HG03060 (cell line): Measurements from ENCODE around the gene NXPH4.

Source experiments
- ATAC-seq: cut with Tn5 transposase; IDR thresholded peaks from one replicate; pipeline ENCODE4 v1.9.1; 2021; ENCODE audit warnings: low read depth, moderate number of reproducible peaks; ENCODE audit not compliant: unreplicated experiment

Gene NXPH4

DNA sequence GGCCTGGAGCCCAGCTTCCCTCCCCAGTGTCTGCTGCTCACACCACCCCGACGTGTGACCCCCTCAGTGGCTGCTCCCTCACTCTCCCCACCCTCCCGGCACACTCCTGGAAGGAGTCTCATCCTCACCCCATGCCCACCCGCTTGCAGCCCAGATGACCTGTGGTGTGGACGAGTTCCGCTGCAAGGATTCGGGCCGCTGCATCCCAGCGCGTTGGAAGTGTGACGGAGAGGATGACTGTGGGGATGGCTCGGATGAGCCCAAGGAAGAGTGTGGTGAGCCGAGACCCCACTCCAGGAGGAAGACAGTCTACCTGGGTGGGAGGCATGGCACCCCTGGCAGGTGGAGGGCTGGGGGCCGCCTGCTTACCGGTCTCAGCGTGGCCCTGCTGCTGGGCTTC is 15.0 kb upstream of the NXPH4 start:
- ATAC-seq, result no peak

DNA sequence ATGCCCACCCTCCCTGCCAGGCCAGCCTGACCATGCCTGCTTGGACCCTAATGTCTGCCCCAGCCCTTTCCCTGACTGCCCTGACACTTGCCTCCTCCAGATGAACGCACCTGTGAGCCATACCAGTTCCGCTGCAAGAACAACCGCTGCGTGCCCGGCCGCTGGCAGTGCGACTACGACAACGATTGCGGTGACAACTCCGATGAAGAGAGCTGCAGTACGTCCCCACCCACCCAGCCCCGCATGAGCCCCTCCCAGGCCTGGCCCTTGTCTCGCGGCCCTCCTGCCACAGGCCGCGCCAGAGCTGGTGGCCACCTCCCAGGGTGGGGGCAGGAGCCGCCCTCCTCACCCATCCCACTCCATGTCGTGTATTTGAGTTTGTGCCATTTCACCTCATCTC is 14.3 kb upstream of the NXPH4 start:
- ATAC-seq, result no peak

DNA sequence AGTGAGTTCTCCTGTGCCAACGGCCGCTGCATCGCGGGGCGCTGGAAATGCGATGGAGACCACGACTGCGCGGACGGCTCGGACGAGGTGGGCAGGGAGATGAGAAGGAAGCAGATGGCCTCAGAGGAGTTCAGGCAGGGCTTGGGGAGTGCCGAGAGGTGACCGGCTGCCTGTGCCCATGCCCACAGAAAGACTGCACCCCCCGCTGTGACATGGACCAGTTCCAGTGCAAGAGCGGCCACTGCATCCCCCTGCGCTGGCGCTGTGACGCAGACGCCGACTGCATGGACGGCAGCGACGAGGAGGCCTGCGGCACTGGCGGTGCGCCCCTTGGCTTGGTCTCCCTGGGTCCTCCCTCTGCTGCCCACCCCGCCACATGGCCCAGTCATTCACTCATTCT is 13.4 kb upstream of the NXPH4 start:
- ATAC-seq, result no peak

DNA sequence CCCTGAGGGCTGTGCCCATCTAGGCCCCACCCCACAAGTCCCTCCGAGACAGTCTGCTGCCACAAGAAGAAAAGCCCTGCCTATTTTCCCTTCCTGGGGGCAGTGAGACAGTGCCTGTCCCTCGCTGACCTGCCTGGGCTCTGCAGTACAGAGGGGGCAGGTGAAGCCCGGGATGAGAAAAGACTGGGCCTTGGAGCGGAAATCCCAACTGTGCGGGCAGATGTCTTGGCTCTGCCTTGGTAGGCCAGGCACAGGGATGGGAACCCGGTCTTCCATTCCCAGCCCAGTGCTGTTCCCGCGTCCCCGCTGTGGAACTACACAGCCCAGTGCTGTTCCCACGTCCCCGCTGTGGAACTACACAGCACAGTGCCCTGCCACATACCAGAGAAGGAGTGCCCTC is 12.8 kb upstream of the NXPH4 start:
- no peak for ATAC-seq

DNA sequence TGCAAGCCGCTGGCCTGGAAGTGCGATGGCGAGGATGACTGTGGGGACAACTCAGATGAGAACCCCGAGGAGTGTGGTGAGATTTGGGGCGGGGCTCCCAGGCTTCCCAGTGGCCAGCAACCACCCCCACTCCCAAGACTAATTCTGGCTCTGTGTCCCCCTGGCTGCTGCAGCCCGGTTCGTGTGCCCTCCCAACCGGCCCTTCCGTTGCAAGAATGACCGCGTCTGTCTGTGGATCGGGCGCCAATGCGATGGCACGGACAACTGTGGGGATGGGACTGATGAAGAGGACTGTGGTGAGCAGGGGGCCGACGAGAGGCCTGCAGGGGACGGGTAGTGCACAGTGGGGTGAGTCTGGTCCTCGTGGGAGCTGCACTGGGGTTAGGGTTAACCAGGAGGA is 12.1 kb upstream of the NXPH4 start:
- no peak for ATAC-seq

DNA sequence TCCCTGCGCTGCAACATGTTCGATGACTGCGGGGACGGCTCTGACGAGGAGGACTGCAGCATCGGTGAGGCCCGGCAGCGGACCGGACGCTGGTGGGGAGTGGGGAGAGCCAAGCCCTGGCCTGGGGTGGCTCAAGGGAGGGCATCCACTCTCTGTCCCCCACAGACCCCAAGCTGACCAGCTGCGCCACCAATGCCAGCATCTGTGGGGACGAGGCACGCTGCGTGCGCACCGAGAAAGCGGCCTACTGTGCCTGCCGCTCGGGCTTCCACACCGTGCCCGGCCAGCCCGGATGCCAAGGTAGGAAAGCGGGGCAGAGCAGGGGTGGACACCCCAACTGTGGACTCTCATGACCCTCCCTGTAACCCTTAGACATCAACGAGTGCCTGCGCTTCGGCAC is 11.4 kb upstream of the NXPH4 start:
- ATAC-seq, result no peak

DNA sequence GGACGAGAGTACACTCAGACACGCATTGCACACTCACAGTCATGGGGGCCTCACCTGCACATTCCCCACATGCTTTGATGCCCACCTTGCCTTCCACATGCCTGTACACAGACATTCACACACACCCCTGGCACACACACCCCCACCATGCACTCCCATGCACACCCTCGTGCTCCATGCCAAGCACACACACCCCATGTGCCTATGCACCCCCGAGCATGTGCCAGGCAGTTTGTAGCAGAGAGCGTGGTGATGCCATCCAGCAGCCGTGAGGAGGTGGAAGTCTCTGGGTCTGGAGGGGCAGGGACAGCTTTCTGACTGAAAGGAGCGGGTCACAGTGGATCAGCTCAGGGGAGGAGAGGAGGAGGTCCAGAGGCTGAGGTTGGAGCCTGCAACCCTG is 10.7 kb upstream of the NXPH4 start:
- no peak for ATAC-seq

DNA sequence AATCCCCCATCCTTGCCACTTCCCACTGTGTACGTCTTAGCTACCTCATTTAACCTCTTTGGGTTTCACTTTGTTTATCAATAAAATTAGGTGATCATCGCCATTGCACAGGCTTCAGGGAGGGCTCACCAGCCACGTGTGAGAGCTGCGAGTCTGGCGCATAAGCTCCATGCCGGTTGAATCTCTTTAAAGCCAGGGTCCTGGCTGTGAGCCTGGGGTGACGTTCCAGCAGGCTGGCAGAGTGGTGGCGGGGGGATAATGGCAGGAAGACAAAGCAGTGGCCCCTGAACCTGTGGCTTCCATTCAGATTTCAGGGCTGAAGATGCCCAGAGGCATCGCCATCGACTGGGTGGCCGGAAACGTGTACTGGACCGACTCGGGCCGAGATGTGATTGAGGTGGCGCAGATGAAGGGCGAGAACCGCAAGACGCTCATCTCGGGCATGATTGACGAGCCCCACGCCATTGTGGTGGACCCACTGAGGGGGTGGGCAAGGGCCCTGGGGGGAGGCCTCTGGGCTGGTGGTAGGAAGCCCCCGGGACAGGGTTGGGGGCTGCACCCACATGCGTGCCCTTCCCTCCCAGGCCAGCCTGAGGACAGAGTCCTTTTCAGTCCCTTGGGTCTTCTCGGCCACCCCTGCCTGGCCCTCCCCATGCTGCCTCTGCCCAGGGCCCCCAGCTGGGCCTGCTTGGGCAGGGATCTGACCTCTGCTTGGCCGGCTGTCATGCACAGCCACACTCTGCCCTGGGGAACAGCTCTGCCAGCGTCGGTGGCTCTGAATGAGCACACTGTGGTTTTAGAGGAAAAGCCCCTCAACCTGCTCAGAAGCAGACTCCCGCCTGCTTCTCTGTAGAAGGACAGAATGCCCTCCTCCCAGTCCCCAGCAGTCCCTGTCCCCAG is 8.6 kb upstream of the NXPH4 start:
- no peak for ATAC-seq

DNA sequence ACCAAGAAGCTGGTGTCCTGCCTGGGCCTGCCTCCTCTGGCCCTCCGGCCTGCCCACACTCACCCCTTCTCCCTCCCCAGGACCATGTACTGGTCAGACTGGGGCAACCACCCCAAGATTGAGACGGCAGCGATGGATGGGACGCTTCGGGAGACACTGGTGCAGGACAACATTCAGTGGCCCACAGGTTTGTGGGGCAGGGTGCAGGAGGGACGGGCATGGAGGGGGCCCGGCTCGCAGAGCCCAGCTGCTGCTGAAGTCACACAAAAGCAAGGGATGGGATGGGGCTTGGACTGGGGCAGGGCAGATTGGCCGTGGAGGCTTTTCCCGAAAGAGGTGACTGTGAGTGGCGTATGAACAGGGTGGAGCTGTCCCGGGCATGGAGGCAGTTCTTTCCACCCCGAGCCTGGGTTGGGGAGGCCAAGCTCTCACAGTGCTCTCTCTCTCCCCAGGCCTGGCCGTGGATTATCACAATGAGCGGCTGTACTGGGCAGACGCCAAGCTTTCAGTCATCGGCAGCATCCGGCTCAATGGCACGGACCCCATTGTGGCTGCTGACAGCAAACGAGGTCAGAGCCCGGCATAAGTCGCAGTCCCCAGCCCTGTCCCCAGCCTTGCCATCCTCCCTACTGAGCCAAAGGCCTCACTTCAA is 7.8 kb upstream of the NXPH4 start:
- ATAC-seq, result no peak

DNA sequence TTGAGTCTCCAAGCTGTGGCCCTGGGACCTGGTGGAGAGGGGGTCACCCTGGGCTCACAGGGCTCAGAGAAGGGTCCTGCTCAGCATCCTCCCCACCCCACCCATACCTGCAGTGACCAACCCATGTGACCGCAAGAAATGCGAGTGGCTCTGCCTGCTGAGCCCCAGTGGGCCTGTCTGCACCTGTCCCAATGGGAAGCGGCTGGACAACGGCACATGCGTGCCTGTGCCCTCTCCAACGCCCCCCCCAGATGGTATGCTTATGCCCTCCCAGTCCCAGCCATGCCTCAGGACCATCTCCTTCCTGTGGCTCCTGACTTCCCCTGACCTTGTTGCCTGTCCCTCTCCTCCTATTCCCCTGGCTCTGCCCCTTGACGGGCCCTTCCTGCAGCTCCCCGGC is 6.7 kb upstream of the NXPH4 start:
- ATAC-seq, result no peak

DNA sequence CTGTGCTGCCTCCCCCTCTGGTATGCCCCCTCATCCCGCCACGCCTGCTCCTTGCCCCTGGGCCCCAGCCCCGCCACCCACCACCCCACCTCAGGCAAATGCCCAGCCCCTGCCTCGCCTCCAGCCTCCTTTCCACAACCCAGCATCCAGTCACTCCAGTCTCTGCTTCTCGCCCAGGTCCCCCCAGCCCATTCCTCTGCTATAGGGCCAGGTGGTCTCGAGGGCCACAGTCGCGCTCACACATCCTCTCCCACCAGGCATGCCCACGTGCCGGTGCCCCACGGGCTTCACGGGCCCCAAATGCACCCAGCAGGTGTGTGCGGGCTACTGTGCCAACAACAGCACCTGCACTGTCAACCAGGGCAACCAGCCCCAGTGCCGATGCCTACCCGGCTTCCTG is 6.1 kb upstream of the NXPH4 start:
- no peak for ATAC-seq

DNA sequence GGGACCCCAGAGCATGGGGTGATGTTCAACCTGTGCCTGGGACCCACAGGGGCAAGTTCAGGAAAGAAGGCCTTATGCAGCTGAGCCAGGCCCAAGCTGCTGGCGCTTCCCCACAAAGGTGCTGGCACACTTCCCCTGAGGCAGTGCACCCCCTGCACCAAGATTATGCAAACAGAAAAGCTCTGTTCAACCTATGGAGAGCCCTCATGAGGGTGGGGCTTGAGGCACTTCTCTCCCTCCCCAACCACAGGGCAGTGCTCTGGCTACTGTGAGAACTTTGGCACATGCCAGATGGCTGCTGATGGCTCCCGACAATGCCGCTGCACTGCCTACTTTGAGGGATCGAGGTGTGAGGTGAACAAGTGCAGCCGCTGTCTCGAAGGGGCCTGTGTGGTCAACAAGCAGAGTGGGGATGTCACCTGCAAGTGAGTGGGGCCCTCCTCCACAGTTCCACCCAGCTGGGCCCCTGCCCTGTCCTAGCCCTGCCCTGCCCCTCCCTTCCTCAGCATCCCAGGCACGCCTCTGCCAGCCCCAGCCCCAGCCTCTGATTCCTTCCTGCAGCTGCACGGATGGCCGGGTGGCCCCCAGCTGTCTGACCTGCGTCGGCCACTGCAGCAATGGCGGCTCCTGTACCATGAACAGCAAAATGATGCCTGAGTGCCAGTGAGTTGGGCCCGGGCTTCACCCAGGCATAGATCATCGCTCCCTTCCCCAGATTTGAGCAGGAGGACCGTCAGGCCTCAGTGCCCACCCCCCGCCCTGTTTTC is 5.5 kb upstream of the NXPH4 start:
- no peak for ATAC-seq

DNA sequence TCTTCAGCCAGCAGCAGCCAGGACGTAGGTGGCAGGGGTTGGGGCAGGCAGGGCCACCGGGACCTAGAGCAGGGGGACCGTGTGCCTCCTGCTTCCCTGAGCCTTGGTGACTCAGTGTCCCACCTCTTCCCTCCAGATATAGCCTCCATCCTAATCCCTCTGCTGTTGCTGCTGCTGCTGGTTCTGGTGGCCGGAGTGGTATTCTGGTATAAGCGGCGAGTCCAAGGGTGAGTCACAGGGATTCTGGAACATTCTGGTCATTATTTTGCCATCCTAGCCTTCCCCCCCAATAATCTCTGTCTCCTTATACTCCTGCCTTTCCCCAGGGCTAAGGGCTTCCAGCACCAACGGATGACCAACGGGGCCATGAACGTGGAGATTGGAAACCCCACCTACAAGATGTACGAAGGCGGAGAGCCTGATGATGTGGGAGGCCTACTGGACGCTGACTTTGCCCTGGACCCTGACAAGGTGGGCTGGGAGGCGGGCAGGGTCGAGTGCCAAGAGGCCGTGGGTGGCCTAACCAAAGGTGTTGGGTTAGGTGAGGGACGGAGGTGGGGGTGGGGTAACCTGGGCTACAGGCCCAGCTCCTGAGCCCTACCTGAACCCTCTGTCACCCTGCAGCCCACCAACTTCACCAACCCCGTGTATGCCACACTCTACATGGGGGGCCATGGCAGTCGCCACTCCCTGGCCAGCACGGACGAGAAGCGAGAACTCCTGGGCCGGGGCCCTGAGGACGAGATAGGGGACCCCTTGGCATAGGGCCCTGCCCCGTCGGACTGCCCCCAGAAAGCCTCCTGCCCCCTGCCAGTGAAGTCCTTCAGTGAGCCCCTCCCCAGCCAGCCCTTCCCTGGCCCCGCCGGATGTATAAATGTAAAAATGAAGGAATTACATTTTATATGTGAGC is 4.5 kb upstream of the NXPH4 start:
- ATAC-seq, result no peak

DNA sequence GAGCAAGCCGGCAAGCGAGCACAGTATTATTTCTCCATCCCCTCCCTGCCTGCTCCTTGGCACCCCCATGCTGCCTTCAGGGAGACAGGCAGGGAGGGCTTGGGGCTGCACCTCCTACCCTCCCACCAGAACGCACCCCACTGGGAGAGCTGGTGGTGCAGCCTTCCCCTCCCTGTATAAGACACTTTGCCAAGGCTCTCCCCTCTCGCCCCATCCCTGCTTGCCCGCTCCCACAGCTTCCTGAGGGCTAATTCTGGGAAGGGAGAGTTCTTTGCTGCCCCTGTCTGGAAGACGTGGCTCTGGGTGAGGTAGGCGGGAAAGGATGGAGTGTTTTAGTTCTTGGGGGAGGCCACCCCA is 3.9 kb upstream of the NXPH4 start:
- no peak for ATAC-seq

DNA sequence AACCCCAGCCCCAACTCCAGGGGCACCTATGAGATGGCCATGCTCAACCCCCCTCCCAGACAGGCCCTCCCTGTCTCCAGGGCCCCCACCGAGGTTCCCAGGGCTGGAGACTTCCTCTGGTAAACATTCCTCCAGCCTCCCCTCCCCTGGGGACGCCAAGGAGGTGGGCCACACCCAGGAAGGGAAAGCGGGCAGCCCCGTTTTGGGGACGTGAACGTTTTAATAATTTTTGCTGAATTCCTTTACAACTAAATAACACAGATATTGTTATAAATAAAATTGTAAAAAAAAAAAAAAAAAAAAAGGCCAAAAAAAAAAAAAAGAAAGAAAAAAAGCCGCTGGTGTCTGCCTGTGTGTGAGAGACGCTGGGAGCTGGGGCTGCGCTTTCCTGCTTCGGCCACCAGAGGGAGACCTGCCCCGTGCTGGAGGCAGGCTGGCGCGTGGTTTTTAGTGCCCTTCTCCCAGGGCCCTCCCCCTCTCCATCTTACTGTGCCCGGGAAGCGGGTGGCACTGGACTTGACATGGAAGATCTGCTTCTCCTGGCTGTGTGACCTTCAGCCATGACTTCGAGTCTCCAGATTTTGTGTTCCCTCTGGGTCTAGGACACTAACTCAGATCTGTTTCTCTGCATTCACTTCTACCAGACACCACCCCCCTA is 3.4 kb upstream of the NXPH4 start:
- ATAC-seq, result no peak

DNA sequence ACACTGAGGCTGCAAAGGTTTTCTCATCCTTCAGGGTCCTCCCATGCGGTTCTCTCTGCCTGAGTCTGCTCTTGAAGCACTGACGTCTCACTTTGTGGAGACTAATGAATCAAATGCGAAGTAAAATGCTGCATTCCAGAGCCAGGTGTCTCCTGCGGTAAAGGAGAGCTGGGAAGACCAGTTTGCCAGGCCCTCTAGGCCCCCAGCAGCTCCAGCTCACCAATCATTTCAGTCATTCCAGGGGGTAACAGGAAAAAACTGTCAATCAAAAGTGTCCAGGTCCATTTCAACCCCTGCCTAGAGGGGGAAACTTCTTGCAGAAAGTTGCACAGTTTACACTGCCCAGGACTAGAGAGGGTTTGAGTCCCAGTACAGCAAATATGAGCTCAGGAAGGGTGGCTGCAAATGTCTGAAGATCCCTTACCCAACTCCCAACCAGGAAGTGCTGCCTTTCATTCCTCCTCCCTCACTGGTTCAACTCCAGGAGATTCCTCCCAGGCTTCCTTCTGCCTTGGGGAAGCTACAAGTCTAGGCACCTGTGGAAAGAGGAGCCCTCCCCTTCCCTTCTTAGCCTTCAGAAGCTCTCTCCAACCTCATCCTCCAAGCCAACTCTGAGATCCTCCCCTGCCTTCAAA is 2.7 kb upstream of the NXPH4 start:
- ATAC-seq, result no peak

DNA sequence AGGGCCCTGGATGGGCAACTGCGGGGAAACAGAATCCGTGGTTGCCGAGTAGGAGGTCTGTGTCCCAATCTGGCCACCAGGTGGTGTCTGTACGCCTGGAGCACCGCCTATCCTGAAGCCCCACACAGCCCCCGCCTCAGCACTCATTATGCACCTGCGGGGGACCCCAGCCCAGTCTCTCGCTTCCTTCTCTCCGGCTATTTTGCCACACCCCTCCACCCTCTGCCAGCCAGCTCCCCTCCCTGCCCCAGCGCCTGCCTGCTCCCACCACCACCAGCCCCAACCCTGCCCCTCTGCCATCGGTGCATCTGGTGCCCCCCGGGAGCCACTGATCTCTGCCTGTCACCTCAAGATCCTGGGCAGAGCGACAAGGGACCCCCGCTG is 2.2 kb upstream of the NXPH4 start:
- ATAC-seq, result no peak

DNA sequence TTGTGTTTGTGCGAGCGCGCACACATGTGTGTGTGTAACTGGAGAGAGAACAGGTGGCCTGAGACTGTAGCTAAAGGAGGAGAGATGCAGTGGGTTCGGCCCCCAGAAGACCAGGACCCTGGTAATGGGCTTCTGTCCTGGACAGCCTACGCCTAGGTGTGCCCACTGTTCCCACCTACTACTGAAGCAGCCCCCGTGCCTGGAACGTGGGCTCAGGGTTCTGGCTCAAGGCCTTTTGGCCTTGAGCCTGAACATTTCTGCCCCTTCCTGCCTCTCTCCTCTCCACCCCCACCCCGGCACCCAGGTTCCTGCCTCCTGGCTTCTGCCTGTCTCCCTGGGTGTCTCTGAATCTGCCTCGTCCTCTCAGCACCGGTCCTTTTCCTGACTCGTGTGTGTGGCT is 1.5 kb upstream of the NXPH4 start:
- ATAC-seq, result no peak

DNA sequence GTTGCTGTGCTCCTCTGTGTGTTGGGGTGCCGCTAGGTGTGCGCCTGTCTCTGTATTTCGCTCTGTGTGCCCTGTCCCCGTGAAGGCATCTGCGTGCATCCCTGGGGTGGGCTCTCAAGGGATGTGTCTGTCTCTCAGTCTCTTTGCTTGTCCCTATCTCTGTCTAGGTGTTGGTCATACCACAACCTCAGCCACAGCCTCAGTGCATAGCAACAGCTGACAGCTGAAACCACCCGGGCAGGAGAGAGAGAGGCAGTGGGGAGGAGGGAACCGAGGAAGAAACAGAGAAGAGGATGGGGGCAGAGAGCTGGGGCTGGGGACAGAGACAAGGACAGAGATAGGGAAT is 953 bp upstream of the NXPH4 start:
- no peak for ATAC-seq
